Osteocyte (in vitro differentiated cells): ENCODE data around the gene NCEH1. TPM values are rescaled to one million over a fixed set of nuclear protein-coding genes. Genes with fewer than 3 reads are reported as not detected.

Experiments
- DNase-seq: peaks from one replicate; pipeline ENCODE4 v3.0.0; 2021; ENCODE audit warnings: mixed read lengths; ENCODE audit not compliant: unreplicated experiment; ENCODE audit errors: extremely low spot score
- H3K27ac Mint-ChIP-seq: one replicate; pipeline ENCODE4 v1.8.0; 2021; ENCODE audit warnings: mild to moderate bottlenecking, mixed read lengths; ENCODE audit not compliant: unreplicated experiment
- H3K27me3 Mint-ChIP-seq: one replicate; pipeline ENCODE4 v1.8.0; 2021; ENCODE audit warnings: mixed read lengths; ENCODE audit not compliant: unreplicated experiment
- H3K36me3 Mint-ChIP-seq: one replicate; pipeline ENCODE4 v1.8.0; 2021; ENCODE audit warnings: mixed read lengths; ENCODE audit not compliant: unreplicated experiment
- H3K4me1 Mint-ChIP-seq: one replicate; pipeline ENCODE4 v1.8.0; 2021; ENCODE audit warnings: mixed read lengths; ENCODE audit not compliant: unreplicated experiment
- H3K4me3 Mint-ChIP-seq: one replicate; pipeline ENCODE4 v1.8.0; 2021; ENCODE audit warnings: mild to moderate bottlenecking, moderate library complexity, mixed read lengths; ENCODE audit not compliant: unreplicated experiment
- H3K9me3 Mint-ChIP-seq: one replicate; pipeline ENCODE4 v1.8.0; 2021; ENCODE audit warnings: mixed read lengths; ENCODE audit not compliant: unreplicated experiment
- CTCF ChIP-seq: fragments of 200-600 bp; sonication (generic); IDR thresholded peaks from 2 replicates; pipeline ENCODE4 v1.5.0; 2021; ENCODE audit warnings: antibody characterized with exemption, mild to moderate bottlenecking, moderate library complexity
- total RNA-seq: library from RNA; stranded (reverse); gene quantifications from 2 replicates; pipeline ENCODE4 v1.2.1, GENCODE V29; 2021

NCEH1 gene
- total RNA-seq, 1 donor from 2014 or later = 6.7 TPM

GRCh38 chr3:172626021-172626640, 84.7 kb downstream of the NCEH1 start:
- no peak overlapping the region for H3K4me3 Mint-ChIP-seq
- DNase-seq = no peak
- peaks cover 50% of the 10 kb centered on the region for H3K4me1 Mint-ChIP-seq
- no peak for TF ChIP-seq CTCF
- no peaks in the 10 kb centered on the region for H3K27me3 Mint-ChIP-seq
- H3K9me3 Mint-ChIP-seq = no peaks in the 10 kb centered on the region
- H3K27ac Mint-ChIP-seq = peak overlapping the region; percentile 83
- H3K36me3 Mint-ChIP-seq = no peaks in the 10 kb centered on the region

GRCh38 chr3:172625404-172625803, 85.5 kb downstream of the NCEH1 start:
- H3K27me3 Mint-ChIP-seq = no peaks in the 10 kb centered on the region
- H3K9me3 Mint-ChIP-seq = no peaks in the 10 kb centered on the region
- H3K4me3 Mint-ChIP-seq = no peak overlapping the region
- H3K4me1 Mint-ChIP-seq = peaks cover 47% of the 10 kb centered on the region
- no peaks in the 10 kb centered on the region for H3K36me3 Mint-ChIP-seq
- peak overlapping the region; percentile 83 for H3K27ac Mint-ChIP-seq
- no peak for DNase-seq
- TF ChIP-seq CTCF = no peak

- Mint-ChIP-seq H3K27ac (peak overlapping the region; percentile 83), H3K4me3 (no peak overlapping the region), H3K9me3 (no peaks in the 10 kb centered on the region)
Measured at GRCh38 chr3:172624999-172625398, 85.9 kb downstream of the NCEH1 start.

GRCh38 chr3:172622916-172623700, 87.8 kb downstream of the NCEH1 start:
- no peaks in the 10 kb centered on the region for H3K9me3 Mint-ChIP-seq
- peak; percentile 66 for TF ChIP-seq CTCF
- H3K27ac Mint-ChIP-seq = no peak overlapping the region
- H3K4me3 Mint-ChIP-seq = no peak overlapping the region
- no peak for DNase-seq
- H3K36me3 Mint-ChIP-seq = no peaks in the 10 kb centered on the region
- peaks cover 32% of the 10 kb centered on the region for H3K4me1 Mint-ChIP-seq
- H3K27me3 Mint-ChIP-seq = no peaks in the 10 kb centered on the region

More at GRCh38 chr3:172624999-172625398, 85.9 kb downstream of the NCEH1 start:
- no peaks in the 10 kb centered on the region for H3K36me3 Mint-ChIP-seq
- no peak for DNase-seq
- TF ChIP-seq CTCF = no peak
- peaks cover 43% of the 10 kb centered on the region for H3K4me1 Mint-ChIP-seq
- no peaks in the 10 kb centered on the region for H3K27me3 Mint-ChIP-seq

- no peak for DNase-seq
- no peak for TF ChIP-seq CTCF
- Mint-ChIP-seq H3K36me3 (no peaks in the 10 kb centered on the region), H3K27me3 (no peaks in the 10 kb centered on the region), H3K27ac (no peak overlapping the region), H3K4me1 (peaks cover 30% of the 10 kb centered on the region), H3K9me3 (no peaks in the 10 kb centered on the region), H3K4me3 (no peak overlapping the region)
Measured at GRCh38 chr3:172622156-172622555, 88.7 kb downstream of the NCEH1 start.
